PC-9 (cell line): Measurements from ENCODE around the gene RYR3. TPM values are rescaled to one million over a fixed set of nuclear protein-coding genes. Genes with fewer than 3 reads are reported as not detected.

ENCODE experiments used
- Bru-seq: library from RNA; stranded (reverse); fragments of 400-500 nt; gene quantifications from one replicate; lab custom pipeline; 2021; lab: Mats Ljungman, UMichigan
- BruChase-seq, 2 experiments: library from RNA; stranded (reverse); fragments of 400-500 nt; gene quantifications; one replicate each; lab custom pipeline; 2021; lab: Mats Ljungman, UMichigan
- BruUV-seq: library from RNA; stranded (reverse); fragments of 400-500 nt; replicated peaks from 2 replicates; lab custom pipeline; 2021; lab: Mats Ljungman, UMichigan
- CTCF ChIA-PET: fragments of 300-600 bp; sonication (Branson Sonifier 250); formaldehyde crosslinking; loops from one replicate; lab custom pipeline; 2022; ENCODE audit warnings: antibody characterized with exemption; lab: Charles Lee
- POLR2A ChIA-PET: fragments of 300-600 bp; sonication (Branson Sonifier 250); formaldehyde crosslinking; loops from one replicate; lab custom pipeline; 2022; ENCODE audit warnings: antibody characterized with exemption; ENCODE audit not compliant: unreplicated experiment; lab: Charles Lee
- DNase-seq, 2 experiments: peaks; one replicate each; pipeline versions ENCODE4 v3.0.0 to v3.0.0-alpha.2; 2015 to 2022; ENCODE audit warnings: mixed read lengths in 1 of 2
- H2AFZ ChIP-seq: fragments of 200-600 bp; sonication (generic); 2 replicates; pipeline ENCODE4 v1.8.1; 2017; ENCODE audit warnings: antibody characterized with exemption
- H3F3A ChIP-seq: fragments of 200-600 bp; sonication (generic); 2 replicates; pipeline ENCODE4 v1.8.1; 2017; ENCODE audit warnings: antibody characterized with exemption, mild to moderate bottlenecking, low read depth; ENCODE audit not compliant: insufficient read depth
- H3K27ac ChIP-seq: fragments of 200-600 bp; sonication (generic); 2 replicates; pipeline ENCODE4 v1.6.1; 2016; ENCODE audit warnings: mixed run types
- H3K27me3 ChIP-seq: fragments of 200-600 bp; sonication (generic); 2 replicates; pipeline ENCODE4 v1.6.1; 2016; ENCODE audit warnings: low read depth, mixed run types; ENCODE audit not compliant: insufficient read depth
- H3K36me3 ChIP-seq: fragments of 200-600 bp; sonication (generic); 2 replicates; pipeline ENCODE4 v1.6.1; 2016; ENCODE audit warnings: low read depth, mixed run types
- H3K4me1 ChIP-seq: fragments of 200-600 bp; sonication (generic); replicated peaks from 2 replicates; pipeline ENCODE4 v1.6.1; 2016; ENCODE audit warnings: mixed run types; ENCODE audit not compliant: insufficient read depth
- H3K4me2 ChIP-seq: fragments of 200-600 bp; sonication (generic); 2 replicates; pipeline ENCODE4 v1.6.1; 2017; ENCODE audit warnings: mixed run types
- H3K4me3 ChIP-seq: fragments of 200-600 bp; sonication (generic); 2 replicates; pipeline ENCODE4 v1.6.1; 2016; ENCODE audit warnings: mixed run types
- H3K79me2 ChIP-seq: fragments of 200-600 bp; sonication (generic); 2 replicates; pipeline ENCODE4 v1.6.1; 2017; ENCODE audit warnings: low read depth, mixed run types
- H3K9me2 ChIP-seq: fragments of 200-600 bp; sonication (generic); 2 replicates; pipeline ENCODE4 v1.8.1; 2017; ENCODE audit warnings: mild to moderate bottlenecking; ENCODE audit not compliant: insufficient read depth
- H3K9me3 ChIP-seq: fragments of 200-600 bp; sonication (generic); 2 replicates; pipeline ENCODE4 v1.8.1; 2016; ENCODE audit warnings: low read depth; ENCODE audit not compliant: insufficient read depth
- H4K20me1 ChIP-seq: fragments of 200-600 bp; sonication (generic); 2 replicates; pipeline ENCODE4 v1.8.1; 2017; ENCODE audit not compliant: insufficient read depth
- CTCF ChIP-seq: fragments of 200-600 bp; sonication (generic); conservative IDR thresholded peaks from 2 replicates; pipeline ENCODE4 v1.6.1; 2017; ENCODE audit warnings: mixed run types, antibody characterized with exemption, mild to moderate bottlenecking, moderate library complexity
- EZH2 ChIP-seq: fragments of 200-600 bp; sonication (generic); IDR thresholded peaks from 2 replicates; pipeline ENCODE4 v1.8.0; 2017; ENCODE audit warnings: antibody characterized with exemption, low read depth
- intact Hi-C: fragments of 100-400 bp; cut with micrococcal nuclease; formaldehyde crosslinking; loops from one replicate; pipeline ENCODE4 v1.10.0; 2022; ENCODE audit not compliant: unreplicated experiment
- long read RNA-seq: library from polyadenylated mRNA; stranded (forward); transcript quantifications from one replicate; pipeline ENCODE4 v2.0.0, GENCODE V29; 2022
- total RNA-seq: library from RNA; stranded (reverse); gene quantifications from 2 replicates; pipeline ENCODE4 v1.2.3, GENCODE V29; 2021

The RYR3 gene
- total RNA-seq (0.15 and 0.25 TPM in 2 replicates), Bru-seq, nascent RNA (percentile 16 among the genes with signal in this experiment), BruChase-seq, experiment 1, labeled RNA remaining after a 2-hour chase (percentile 15 among the genes with signal in this experiment), BruChase-seq, experiment 2, labeled RNA remaining after a 6-hour chase (percentile 13 among the genes with signal in this experiment)
- long read RNA-seq: 0 reads

- Histone ChIP-seq H4K20me1 (no peaks in the 10 kb centered on the region), H3K4me3 (no peak within 1 kb of the TSS), H3K36me3 (no peaks in the 10 kb centered on the region), H3F3A (0 out of 2 replicates have a peak, but pooled peaks cover 6% of the 10 kb centered on the region), H3K4me1 (peaks cover 13% of the 10 kb centered on the region; the same call in 1 of the 2 replicates), H3K79me2 (no peaks in the 10 kb centered on the region), H3K4me2 (no peak within 1 kb of the TSS), H3K27ac (no peak within 1 kb of the TSS), H3K9me2 (no peaks in the 10 kb centered on the region), H2AFZ (no peak within 1 kb of the TSS), H3K9me3 (no peaks in the 10 kb centered on the region), H3K27me3 (no peaks in the 10 kb centered on the region)
- no TSS peak for BruUV-seq
- POLR2A ChIA-PET: no interaction called here
- TF ChIP-seq CTCF: no peak
- no peak for TF ChIP-seq EZH2
- intact Hi-C loops: no loop called here
- no peak for DNase-seq
- CTCF ChIA-PET: no interaction called here
Observed at GRCh38 chr15:33310481-33311311, at the start of gene RYR3. Gene RYR3 (plus strand): TSS chr15:33310967. CDS start chr15:33311046, 79 bp downstream.

- Histone ChIP-seq H3K4me2 (no peak overlapping the region), H3K4me3 (no peak overlapping the region), H3K27ac (no peak overlapping the region), H3K9me2 (no peaks in the 10 kb centered on the region), H3K79me2 (no peaks in the 10 kb centered on the region), H3K9me3 (no peaks in the 10 kb centered on the region), H3K4me1 (no peaks in the 10 kb centered on the region), H4K20me1 (no peaks in the 10 kb centered on the region), H3K27me3 (no peaks in the 10 kb centered on the region), H3F3A (no peaks in the 10 kb centered on the region), H3K36me3 (no peaks in the 10 kb centered on the region), H2AFZ (no peak overlapping the region)
- no TSS peak for BruUV-seq
- DNase-seq: no peak
- ChIA-PET CTCF (no interaction called here), POLR2A (no interaction called here)
- intact Hi-C loops: no loop called here
- no peak for TF ChIP-seq EZH2
- no peak for TF ChIP-seq CTCF
Observed at GRCh38 chr15:33262306-33262705, 48.5 kb upstream of the RYR3 start.

- no peak overlapping the region for H3K4me2 ChIP-seq
- H3K79me2 ChIP-seq: no peaks in the 10 kb centered on the region
- H3K27ac ChIP-seq: peak overlapping the region; percentile 95
- no peaks in the 10 kb centered on the region for H4K20me1 ChIP-seq
- H3K36me3 ChIP-seq: no peaks in the 10 kb centered on the region
- 0 out of 2 replicates have a peak, but pooled peaks cover 3% of the 10 kb centered on the region for H3K9me3 ChIP-seq
- H3F3A ChIP-seq: peaks cover 15% of the 10 kb centered on the region; the same call in 1 of the 2 replicates
- BruUV-seq: no TSS peak
- no peaks in the 10 kb centered on the region for H3K27me3 ChIP-seq
- peaks cover 25% of the 10 kb centered on the region for H3K4me1 ChIP-seq
- no peak for DNase-seq
- TF ChIP-seq CTCF: no peak
- TF ChIP-seq EZH2: no peak
- CTCF ChIA-PET: no interaction called here
- H3K4me3 ChIP-seq: no peak overlapping the region
- no peaks in the 10 kb centered on the region for H3K9me2 ChIP-seq
- no peak overlapping the region for H2AFZ ChIP-seq
- POLR2A ChIA-PET: no interaction called here
- intact Hi-C loops: loop anchor here (2.0 kb wide), 1 partner anchor 35 kb away; no protein-coding TSS in a partner anchor
Observed at GRCh38 chr15:33277689-33278088, 33.1 kb upstream of the RYR3 start.
